Measurements from ENCODE around the gene VWA3A.
"Not testable (repeated sequence)": the region's sequence is repeated elsewhere in the genome, so short reads cannot be mapped to it uniquely, and the experiment has no call there.

DNA sequence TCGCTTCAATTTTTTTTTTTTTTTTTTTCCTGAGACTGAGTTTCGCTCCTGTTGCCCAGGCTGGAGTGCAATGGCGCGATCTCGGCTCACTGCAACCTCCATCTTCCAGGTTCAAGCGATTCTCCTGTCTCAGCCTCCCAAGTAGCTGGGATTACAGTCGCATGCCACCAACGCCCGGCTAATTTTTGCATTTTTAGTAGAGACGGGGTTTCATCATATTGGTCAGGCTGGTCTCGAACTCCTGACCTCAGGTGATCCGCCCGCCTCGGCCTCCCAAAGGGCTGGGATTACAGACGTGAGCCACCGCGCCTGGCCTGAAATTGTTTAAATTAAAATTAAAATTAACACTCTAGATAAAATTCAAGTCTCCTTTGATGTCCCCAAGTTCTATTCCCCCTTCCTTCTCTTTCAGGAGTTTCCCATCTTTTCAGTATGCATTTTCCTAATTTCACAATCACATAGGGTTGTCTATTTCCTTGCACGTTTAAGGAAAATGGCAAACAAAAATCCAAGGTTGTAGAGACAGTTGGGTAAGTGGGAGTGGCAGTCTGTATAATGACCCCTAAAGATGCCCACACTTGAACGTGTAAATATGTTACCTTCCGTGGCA lies 104.3 kb downstream of the VWA3A start:
- TF ChIP-seq POLR2AphosphoS5, GABPA (IDR thresholded peaks at IDR 0.05; ENCODE audit: low read depth): not testable (repeated sequence)
- TF ChIP-seq, protein P1, sequence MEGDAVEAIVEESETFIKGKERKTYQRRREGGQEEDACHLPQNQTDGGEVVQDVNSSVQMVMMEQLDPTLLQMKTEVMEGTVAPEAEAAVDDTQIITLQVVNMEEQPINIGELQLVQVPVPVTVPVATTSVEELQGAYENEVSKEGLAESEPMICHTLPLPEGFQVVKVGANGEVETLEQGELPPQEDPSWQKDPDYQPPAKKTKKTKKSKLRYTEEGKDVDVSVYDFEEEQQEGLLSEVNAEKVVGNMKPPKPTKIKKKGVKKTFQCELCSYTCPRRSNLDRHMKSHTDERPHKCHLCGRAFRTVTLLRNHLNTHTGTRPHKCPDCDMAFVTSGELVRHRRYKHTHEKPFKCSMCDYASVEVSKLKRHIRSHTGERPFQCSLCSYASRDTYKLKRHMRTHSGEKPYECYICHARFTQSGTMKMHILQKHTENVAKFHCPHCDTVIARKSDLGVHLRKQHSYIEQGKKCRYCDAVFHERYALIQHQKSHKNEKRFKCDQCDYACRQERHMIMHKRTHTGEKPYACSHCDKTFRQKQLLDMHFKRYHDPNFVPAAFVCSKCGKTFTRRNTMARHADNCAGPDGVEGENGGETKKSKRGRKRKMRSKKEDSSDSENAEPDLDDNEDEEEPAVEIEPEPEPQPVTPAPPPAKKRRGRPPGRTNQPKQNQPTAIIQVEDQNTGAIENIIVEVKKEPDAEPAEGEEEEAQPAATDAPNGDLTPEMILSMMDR (IDR thresholded peaks at IDR 0.05; ENCODE audit: insufficient read depth, low read length): not testable (repeated sequence)

All from HL-60 (cell line).